GM23338 (cell line): ENCODE data around the gene NFIB.

Experiments
- CREB1 ChIP-seq: fragments of 250-450 bp; sonication (Bioruptor Pico); IDR thresholded peaks from 2 replicates; pipeline ENCODE4 v1.5.0; 2020; ENCODE audit warnings: low read depth, mild to moderate bottlenecking, moderate library complexity
- ETS1 ChIP-seq: IDR thresholded peaks from 2 replicates; pipeline ENCODE4 v1.6.1; 2016; ENCODE audit warnings: antibody characterized with exemption
- EZH2 ChIP-seq: fragments of 200-600 bp; sonication (generic); IDR thresholded peaks from one replicate; pipeline ENCODE4 v1.8.0; 2017; ENCODE audit warnings: antibody characterized with exemption, mild to moderate bottlenecking, low read depth; ENCODE audit not compliant: unreplicated experiment
- EZH2phosphoT487 ChIP-seq: fragments of 200-600 bp; sonication (generic); IDR thresholded peaks from one replicate; pipeline ENCODE4 v1.8.1; 2018; ENCODE audit warnings: antibody characterized with exemption; ENCODE audit not compliant: unreplicated experiment
- JUNB ChIP-seq: IDR thresholded peaks from one replicate; pipeline ENCODE4 v1.6.1; 2016; ENCODE audit warnings: antibody characterized with exemption; ENCODE audit not compliant: unreplicated experiment
- NANOG ChIP-seq: IDR thresholded peaks from 2 replicates; pipeline ENCODE4 v1.6.1; 2016; ENCODE audit warnings: antibody characterized with exemption, borderline replicate concordance
- POLR2AphosphoS5 ChIP-seq: IDR thresholded peaks from 2 replicates; pipeline ENCODE4 v1.6.1; 2016; ENCODE audit warnings: antibody characterized with exemption, low read depth
- STAT1 ChIP-seq: IDR thresholded peaks from one replicate; pipeline ENCODE4 v1.6.1; 2016; ENCODE audit warnings: antibody characterized with exemption; ENCODE audit not compliant: unreplicated experiment
- ZNF114 ChIP-seq: fragments of 250-450 bp; sonication (Bioruptor Pico); IDR thresholded peaks from 2 replicates; pipeline ENCODE4 v1.5.0; 2020; ENCODE audit warnings: mild to moderate bottlenecking, moderate library complexity
- TF ChIP-seq, protein P1 (sequence below): IDR thresholded peaks from one replicate; pipeline ENCODE4 v1.6.1; 2018; ENCODE audit warnings: antibody characterized with exemption; ENCODE audit not compliant: unreplicated experiment
- TF ChIP-seq, protein P2 (sequence below), 2 experiments: fragments of 200-600 bp in 1 of 2; sonication (generic) in 1 of 2; conservative IDR thresholded peaks; 2 replicates each; pipeline versions ENCODE4 v1.5.1 to v1.6.1; 2016 to 2017; ENCODE audit warnings: antibody characterized with exemption in 2 of 2, low read depth in 2 of 2, mild to moderate bottlenecking in 2 of 2, moderate library complexity in 1 of 2
- TF ChIP-seq, protein P3 (sequence below): fragments of 250-450 bp; sonication (Bioruptor Pico); IDR thresholded peaks from 2 replicates; pipeline ENCODE4 v1.5.0; 2020; ENCODE audit warnings: mild to moderate bottlenecking, moderate library complexity

- TF ChIP-seq, protein P1, sequence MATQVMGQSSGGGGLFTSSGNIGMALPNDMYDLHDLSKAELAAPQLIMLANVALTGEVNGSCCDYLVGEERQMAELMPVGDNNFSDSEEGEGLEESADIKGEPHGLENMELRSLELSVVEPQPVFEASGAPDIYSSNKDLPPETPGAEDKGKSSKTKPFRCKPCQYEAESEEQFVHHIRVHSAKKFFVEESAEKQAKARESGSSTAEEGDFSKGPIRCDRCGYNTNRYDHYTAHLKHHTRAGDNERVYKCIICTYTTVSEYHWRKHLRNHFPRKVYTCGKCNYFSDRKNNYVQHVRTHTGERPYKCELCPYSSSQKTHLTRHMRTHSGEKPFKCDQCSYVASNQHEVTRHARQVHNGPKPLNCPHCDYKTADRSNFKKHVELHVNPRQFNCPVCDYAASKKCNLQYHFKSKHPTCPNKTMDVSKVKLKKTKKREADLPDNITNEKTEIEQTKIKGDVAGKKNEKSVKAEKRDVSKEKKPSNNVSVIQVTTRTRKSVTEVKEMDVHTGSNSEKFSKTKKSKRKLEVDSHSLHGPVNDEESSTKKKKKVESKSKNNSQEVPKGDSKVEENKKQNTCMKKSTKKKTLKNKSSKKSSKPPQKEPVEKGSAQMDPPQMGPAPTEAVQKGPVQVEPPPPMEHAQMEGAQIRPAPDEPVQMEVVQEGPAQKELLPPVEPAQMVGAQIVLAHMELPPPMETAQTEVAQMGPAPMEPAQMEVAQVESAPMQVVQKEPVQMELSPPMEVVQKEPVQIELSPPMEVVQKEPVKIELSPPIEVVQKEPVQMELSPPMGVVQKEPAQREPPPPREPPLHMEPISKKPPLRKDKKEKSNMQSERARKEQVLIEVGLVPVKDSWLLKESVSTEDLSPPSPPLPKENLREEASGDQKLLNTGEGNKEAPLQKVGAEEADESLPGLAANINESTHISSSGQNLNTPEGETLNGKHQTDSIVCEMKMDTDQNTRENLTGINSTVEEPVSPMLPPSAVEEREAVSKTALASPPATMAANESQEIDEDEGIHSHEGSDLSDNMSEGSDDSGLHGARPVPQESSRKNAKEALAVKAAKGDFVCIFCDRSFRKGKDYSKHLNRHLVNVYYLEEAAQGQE = no peak
- TF ChIP-seq, protein P2, sequence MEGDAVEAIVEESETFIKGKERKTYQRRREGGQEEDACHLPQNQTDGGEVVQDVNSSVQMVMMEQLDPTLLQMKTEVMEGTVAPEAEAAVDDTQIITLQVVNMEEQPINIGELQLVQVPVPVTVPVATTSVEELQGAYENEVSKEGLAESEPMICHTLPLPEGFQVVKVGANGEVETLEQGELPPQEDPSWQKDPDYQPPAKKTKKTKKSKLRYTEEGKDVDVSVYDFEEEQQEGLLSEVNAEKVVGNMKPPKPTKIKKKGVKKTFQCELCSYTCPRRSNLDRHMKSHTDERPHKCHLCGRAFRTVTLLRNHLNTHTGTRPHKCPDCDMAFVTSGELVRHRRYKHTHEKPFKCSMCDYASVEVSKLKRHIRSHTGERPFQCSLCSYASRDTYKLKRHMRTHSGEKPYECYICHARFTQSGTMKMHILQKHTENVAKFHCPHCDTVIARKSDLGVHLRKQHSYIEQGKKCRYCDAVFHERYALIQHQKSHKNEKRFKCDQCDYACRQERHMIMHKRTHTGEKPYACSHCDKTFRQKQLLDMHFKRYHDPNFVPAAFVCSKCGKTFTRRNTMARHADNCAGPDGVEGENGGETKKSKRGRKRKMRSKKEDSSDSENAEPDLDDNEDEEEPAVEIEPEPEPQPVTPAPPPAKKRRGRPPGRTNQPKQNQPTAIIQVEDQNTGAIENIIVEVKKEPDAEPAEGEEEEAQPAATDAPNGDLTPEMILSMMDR (conservative IDR thresholded peaks at IDR 0.05; ENCODE audit: low read depth in 2 of 2) = no peak
- TF ChIP-seq ZNF114 (CRISPR knock-in tag) = no peak
- TF ChIP-seq CREB1 (CRISPR knock-in tag) = no peak
- no peak for TF ChIP-seq EZH2phosphoT487
- no peak for TF ChIP-seq EZH2
- no peak for TF ChIP-seq JUNB
- TF ChIP-seq POLR2AphosphoS5 = no peak
- TF ChIP-seq ETS1 = no peak
- no peak for TF ChIP-seq STAT1
- no peak for TF ChIP-seq NANOG
- TF ChIP-seq, protein P3, sequence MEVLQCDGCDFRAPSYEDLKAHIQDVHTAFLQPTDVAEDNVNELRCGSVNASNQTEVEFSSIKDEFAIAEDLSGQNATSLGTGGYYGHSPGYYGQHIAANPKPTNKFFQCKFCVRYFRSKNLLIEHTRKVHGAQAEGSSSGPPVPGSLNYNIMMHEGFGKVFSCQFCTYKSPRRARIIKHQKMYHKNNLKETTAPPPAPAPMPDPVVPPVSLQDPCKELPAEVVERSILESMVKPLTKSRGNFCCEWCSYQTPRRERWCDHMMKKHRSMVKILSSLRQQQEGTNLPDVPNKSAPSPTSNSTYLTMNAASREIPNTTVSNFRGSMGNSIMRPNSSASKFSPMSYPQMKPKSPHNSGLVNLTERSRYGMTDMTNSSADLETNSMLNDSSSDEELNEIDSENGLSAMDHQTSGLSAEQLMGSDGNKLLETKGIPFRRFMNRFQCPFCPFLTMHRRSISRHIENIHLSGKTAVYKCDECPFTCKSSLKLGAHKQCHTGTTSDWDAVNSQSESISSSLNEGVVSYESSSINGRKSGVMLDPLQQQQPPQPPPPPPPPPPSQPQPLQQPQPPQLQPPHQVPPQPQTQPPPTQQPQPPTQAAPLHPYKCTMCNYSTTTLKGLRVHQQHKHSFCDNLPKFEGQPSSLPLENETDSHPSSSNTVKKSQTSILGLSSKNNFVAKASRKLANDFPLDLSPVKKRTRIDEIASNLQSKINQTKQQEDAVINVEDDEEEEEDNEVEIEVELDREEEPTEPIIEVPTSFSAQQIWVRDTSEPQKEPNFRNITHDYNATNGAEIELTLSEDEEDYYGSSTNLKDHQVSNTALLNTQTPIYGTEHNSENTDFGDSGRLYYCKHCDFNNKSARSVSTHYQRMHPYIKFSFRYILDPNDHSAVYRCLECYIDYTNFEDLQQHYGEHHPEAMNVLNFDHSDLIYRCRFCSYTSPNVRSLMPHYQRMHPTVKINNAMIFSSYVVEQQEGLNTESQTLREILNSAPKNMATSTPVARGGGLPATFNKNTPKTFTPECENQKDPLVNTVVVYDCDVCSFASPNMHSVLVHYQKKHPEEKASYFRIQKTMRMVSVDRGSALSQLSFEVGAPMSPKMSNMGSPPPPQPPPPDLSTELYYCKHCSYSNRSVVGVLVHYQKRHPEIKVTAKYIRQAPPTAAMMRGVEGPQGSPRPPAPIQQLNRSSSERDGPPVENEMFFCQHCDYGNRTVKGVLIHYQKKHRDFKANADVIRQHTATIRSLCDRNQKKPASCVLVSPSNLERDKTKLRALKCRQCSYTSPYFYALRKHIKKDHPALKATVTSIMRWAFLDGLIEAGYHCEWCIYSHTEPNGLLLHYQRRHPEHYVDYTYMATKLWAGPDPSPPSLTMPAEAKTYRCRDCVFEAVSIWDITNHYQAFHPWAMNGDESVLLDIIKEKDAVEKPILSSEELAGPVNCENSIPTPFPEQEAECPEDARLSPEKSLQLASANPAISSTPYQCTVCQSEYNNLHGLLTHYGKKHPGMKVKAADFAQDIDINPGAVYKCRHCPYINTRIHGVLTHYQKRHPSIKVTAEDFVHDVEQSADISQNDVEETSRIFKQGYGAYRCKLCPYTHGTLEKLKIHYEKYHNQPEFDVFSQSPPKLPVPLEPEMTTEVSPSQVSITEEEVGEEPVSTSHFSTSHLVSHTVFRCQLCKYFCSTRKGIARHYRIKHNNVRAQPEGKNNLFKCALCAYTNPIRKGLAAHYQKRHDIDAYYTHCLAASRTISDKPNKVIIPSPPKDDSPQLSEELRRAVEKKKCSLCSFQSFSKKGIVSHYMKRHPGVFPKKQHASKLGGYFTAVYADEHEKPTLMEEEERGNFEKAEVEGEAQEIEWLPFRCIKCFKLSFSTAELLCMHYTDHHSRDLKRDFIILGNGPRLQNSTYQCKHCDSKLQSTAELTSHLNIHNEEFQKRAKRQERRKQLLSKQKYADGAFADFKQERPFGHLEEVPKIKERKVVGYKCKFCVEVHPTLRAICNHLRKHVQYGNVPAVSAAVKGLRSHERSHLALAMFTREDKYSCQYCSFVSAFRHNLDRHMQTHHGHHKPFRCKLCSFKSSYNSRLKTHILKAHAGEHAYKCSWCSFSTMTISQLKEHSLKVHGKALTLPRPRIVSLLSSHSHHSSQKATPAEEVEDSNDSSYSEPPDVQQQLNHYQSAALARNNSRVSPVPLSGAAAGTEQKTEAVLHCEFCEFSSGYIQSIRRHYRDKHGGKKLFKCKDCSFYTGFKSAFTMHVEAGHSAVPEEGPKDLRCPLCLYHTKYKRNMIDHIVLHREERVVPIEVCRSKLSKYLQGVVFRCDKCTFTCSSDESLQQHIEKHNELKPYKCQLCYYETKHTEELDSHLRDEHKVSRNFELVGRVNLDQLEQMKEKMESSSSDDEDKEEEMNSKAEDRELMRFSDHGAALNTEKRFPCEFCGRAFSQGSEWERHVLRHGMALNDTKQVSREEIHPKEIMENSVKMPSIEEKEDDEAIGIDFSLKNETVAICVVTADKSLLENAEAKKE (CRISPR knock-in tag) = no peak
These were observed 186.3 kb downstream of the NFIB start for GRCh38 chr9:14127656-14128055.
